ENCODE measurements around the gene CMKLR1. TPM values are rescaled to one million over a fixed set of nuclear protein-coding genes. Genes with fewer than 3 reads are reported as not detected.

CMKLR1 gene
- total RNA-seq, 1 experiment from 2014 or later: 0.66 TPM

DNA sequence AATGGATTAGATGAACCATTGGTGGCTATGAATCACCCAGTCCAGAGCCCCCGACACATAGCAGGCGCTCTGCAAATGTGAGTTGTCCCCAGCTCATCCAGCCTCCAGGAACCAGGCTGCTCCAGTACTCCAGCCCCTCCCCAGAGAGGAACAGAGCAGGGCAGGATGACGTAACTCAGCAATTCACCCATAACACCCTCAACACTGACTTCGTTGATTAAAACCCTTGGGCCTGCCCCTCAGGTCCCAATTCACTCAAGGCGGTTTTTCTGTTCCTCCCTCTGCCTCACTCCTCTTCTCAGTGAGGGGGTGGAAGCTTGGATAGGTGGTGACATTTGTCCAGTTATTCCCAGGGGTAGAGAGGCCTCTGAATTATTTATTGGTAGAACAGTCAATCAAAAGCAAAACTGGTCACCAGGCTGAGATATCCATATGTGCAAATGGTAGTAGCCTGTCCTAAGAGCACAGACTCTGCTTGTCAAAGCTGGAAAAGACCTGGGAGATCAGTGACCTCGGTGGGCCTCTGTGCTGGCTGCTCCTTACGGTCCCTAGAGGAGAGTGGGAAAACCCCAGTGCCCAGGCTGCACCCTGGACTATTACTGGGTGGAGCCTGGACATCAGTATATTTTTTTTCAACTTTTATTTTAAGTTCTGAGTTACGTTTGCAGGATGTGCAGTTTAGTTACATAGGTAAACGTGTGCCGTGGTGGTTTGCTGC is 97.0 kb downstream of the CMKLR1 start:
- peak overlapping the region in 1 of 3 experiments; percentile 9; a peak in 1 of 7 replicates for H3K27ac Mint-ChIP-seq
- DNase-seq: no peak

More for the DNA sequence above, 97.0 kb downstream of the CMKLR1 start:
- no peak overlapping the region for H3K56ac ChIP-seq (ENCODE audit: insufficient read length, low read depth, low read length)
- Mint-ChIP-seq H3K9me3 (peaks cover 11 to 12% of the 10 kb centered on the region in 2 experiments; a peak in 4 of 5 replicates), H3K4me1 (peaks cover 12% of the 10 kb centered on the region in 2 experiments), H3K36me3 (ENCODE audit: insufficient read depth in 1 of 3, low read depth in 3 of 3) (peaks cover 0 to 12% (median 8%) of the 10 kb centered on the region in 3 experiments; a peak in 3 of 7 replicates), H3K27me3 (ENCODE audit: low read depth) (no peaks in the 10 kb centered on the region; the same call in 1 of the 2 replicates), H3K4me3 (no peak overlapping the region)
- no peaks in the 10 kb centered on the region for H3K27me3 ChIP-seq (ENCODE audit: insufficient read depth, low read length)
- TF ChIP-seq, protein P1, sequence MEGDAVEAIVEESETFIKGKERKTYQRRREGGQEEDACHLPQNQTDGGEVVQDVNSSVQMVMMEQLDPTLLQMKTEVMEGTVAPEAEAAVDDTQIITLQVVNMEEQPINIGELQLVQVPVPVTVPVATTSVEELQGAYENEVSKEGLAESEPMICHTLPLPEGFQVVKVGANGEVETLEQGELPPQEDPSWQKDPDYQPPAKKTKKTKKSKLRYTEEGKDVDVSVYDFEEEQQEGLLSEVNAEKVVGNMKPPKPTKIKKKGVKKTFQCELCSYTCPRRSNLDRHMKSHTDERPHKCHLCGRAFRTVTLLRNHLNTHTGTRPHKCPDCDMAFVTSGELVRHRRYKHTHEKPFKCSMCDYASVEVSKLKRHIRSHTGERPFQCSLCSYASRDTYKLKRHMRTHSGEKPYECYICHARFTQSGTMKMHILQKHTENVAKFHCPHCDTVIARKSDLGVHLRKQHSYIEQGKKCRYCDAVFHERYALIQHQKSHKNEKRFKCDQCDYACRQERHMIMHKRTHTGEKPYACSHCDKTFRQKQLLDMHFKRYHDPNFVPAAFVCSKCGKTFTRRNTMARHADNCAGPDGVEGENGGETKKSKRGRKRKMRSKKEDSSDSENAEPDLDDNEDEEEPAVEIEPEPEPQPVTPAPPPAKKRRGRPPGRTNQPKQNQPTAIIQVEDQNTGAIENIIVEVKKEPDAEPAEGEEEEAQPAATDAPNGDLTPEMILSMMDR (conservative IDR thresholded peaks at IDR 0.05): no peak
- H3K27ac ChIP-seq (ENCODE audit: insufficient read length, low read depth, low read length): no peak overlapping the region
- H2BK120ac ChIP-seq (ENCODE audit: low read depth, low read length, poor library complexity, severe bottlenecking): no peak overlapping the region
- no peaks in the 10 kb centered on the region for H3K9me3 ChIP-seq (ENCODE audit: control insufficient read depth, low read depth, low read length)
- no peak overlapping the region for H3K23ac ChIP-seq (ENCODE audit: insufficient read length, low read depth, low read length)
- no peaks in the 10 kb centered on the region for H3K23me2 ChIP-seq (ENCODE audit: insufficient read length, low read depth, low read length, poor library complexity, severe bottlenecking)
- no peak overlapping the region for H2BK20ac ChIP-seq (ENCODE audit: low read depth, low read length, poor library complexity, severe bottlenecking)
- no peak overlapping the region for H4K8ac ChIP-seq (replicated peaks; ENCODE audit: insufficient read length, low read depth, low read length)
- WGBS (ENCODE audit: extremely low coverage, insufficient read length, low lambda C conversion rate): no CpG with 5 or more reads among the region's 10 CpGs
- no peaks in the 10 kb centered on the region for H3K4me1 ChIP-seq (ENCODE audit: insufficient read depth, low read length)
- no peak overlapping the region for H3K9ac ChIP-seq (ENCODE audit: extremely low read depth, insufficient read length, low read length)
- H3T11ph ChIP-seq (ENCODE audit: low read length): no peak overlapping the region
- H2AK5ac ChIP-seq (ENCODE audit: insufficient read length, low read length): no peak overlapping the region
- H2BK12ac ChIP-seq (ENCODE audit: insufficient read length, low read depth, low read length): no peak overlapping the region
- H3K79me2 ChIP-seq (ENCODE audit: insufficient read depth, low read length): no peaks in the 10 kb centered on the region
- no peak overlapping the region for H4K5ac ChIP-seq (ENCODE audit: insufficient read length, low read depth, low read length)
- H3K79me1 ChIP-seq (ENCODE audit: insufficient read depth, low read depth, low read length, poor library complexity, severe bottlenecking): no peaks in the 10 kb centered on the region
- H3K14ac ChIP-seq (ENCODE audit: insufficient read depth, low read length): no peak overlapping the region
- H2AFZ ChIP-seq (ENCODE audit: low read length): no peak overlapping the region
- no peak overlapping the region for H3K4ac ChIP-seq (ENCODE audit: low read depth, low read length)
- H4K20me1 ChIP-seq (ENCODE audit: control insufficient read depth, insufficient read depth, insufficient read length): no peaks in the 10 kb centered on the region
- no peak overlapping the region for H3K4me2 ChIP-seq (ENCODE audit: insufficient read depth, insufficient read length, low read length)
- no peak overlapping the region for H4K91ac ChIP-seq (ENCODE audit: insufficient read length, low read depth, low read length)
- no peak overlapping the region for H3K18ac ChIP-seq (ENCODE audit: insufficient read length, low read depth, low read length)
- no peak overlapping the region for H2BK5ac ChIP-seq (ENCODE audit: insufficient read length, low read length)
- no peak overlapping the region for H2BK15ac ChIP-seq (ENCODE audit: low read depth, low read length)

All from H9 (cell line).